MG63 (cell line): Measurements from ENCODE around the gene CEBPE. TPM values are rescaled to one million over a fixed set of nuclear protein-coding genes. Genes with fewer than 3 reads are reported as not detected.

ENCODE experiments used
- DNase-seq: peaks from one replicate; pipeline ENCODE4 v3.0.0-alpha.2; 2020
- H3K27me3 ChIP-seq: fragments of 250-450 bp; sonication (Bioruptor Pico); 2 replicates; pipeline ENCODE4 v1.5.1; 2020; ENCODE audit warnings: mild to moderate bottlenecking, moderate library complexity
- H3K36me3 ChIP-seq: fragments of 250-450 bp; sonication (Bioruptor Pico); 2 replicates; pipeline ENCODE4 v1.5.1; 2020; ENCODE audit warnings: mild to moderate bottlenecking, moderate library complexity
- H3K4me3 ChIP-seq: fragments of 250-450 bp; sonication (Bioruptor Pico); 2 replicates; pipeline ENCODE4 v1.5.1; 2020; ENCODE audit warnings: mild to moderate bottlenecking, moderate library complexity
- H3K9me3 ChIP-seq: fragments of 250-450 bp; sonication (Bioruptor Pico); 2 replicates; pipeline ENCODE4 v1.5.1; 2020; ENCODE audit warnings: mild to moderate bottlenecking, moderate library complexity
- total RNA-seq: library from RNA; depleted of rRNA; stranded (reverse); fragments of >200 nt; shearing (Covaris generic); gene quantifications from 2 replicates; pipeline ENCODE4 v1.2.3, GENCODE V29; 2014; ENCODE audit warnings: low replicate concordance

The CEBPE gene
- total RNA-seq, 1 experiment from 2014 or later = not detected

GRCh38 chr14:23148591-23149249 lies 29.7 kb upstream of the CEBPE start:
- no peaks in the 10 kb centered on the region for H3K36me3 ChIP-seq
- H3K9me3 ChIP-seq = no peaks in the 10 kb centered on the region
- H3K4me3 ChIP-seq = no peak overlapping the region
- no peaks in the 10 kb centered on the region for H3K27me3 ChIP-seq
- DNase-seq = no peak

- DNase-seq = peak; percentile 35
- H3K36me3 ChIP-seq = no peaks in the 10 kb centered on the region
- no peaks in the 10 kb centered on the region for H3K9me3 ChIP-seq
- no peaks in the 10 kb centered on the region for H3K27me3 ChIP-seq
- H3K4me3 ChIP-seq = no peak overlapping the region
Observed at GRCh38 chr14:23147676-23148075, 28.6 kb upstream of the CEBPE start.

- Histone ChIP-seq H3K27me3 (no peaks in the 10 kb centered on the region), H3K36me3 (no peaks in the 10 kb centered on the region), H3K4me3 (no peak overlapping the region), H3K9me3 (no peaks in the 10 kb centered on the region)
- DNase-seq = no peak
Observed at GRCh38 chr14:23146980-23147379, 27.9 kb upstream of the CEBPE start.

- Histone ChIP-seq H3K4me3 (no peak overlapping the region), H3K9me3 (no peaks in the 10 kb centered on the region), H3K27me3 (no peaks in the 10 kb centered on the region), H3K36me3 (no peaks in the 10 kb centered on the region)
- no peak for DNase-seq
Observed at GRCh38 chr14:23146351-23146910, 27.4 kb upstream of the CEBPE start.

- no peaks in the 10 kb centered on the region for H3K9me3 ChIP-seq
- H3K27me3 ChIP-seq = no peaks in the 10 kb centered on the region
- no peak overlapping the region for H3K4me3 ChIP-seq
- H3K36me3 ChIP-seq = no peaks in the 10 kb centered on the region
- DNase-seq = no peak
Observed at GRCh38 chr14:23145794-23146350, 26.8 kb upstream of the CEBPE start.

- Histone ChIP-seq H3K36me3 (no peaks in the 10 kb centered on the region), H3K4me3 (no peak overlapping the region), H3K27me3 (no peaks in the 10 kb centered on the region), H3K9me3 (no peaks in the 10 kb centered on the region)
- no peak for DNase-seq
Observed at GRCh38 chr14:23143911-23144310, 24.9 kb upstream of the CEBPE start.

- H3K4me3 ChIP-seq = no peak overlapping the region
- H3K27me3 ChIP-seq = no peaks in the 10 kb centered on the region
- no peaks in the 10 kb centered on the region for H3K9me3 ChIP-seq
- no peak for DNase-seq
- no peaks in the 10 kb centered on the region for H3K36me3 ChIP-seq
Observed at GRCh38 chr14:23142826-23143225, 23.8 kb upstream of the CEBPE start.

GRCh38 chr14:23141706-23142444 lies 22.8 kb upstream of the CEBPE start:
- H3K36me3 ChIP-seq = no peaks in the 10 kb centered on the region
- H3K9me3 ChIP-seq = no peaks in the 10 kb centered on the region
- H3K4me3 ChIP-seq = no peak overlapping the region
- no peaks in the 10 kb centered on the region for H3K27me3 ChIP-seq
- peak; percentile 64 for DNase-seq

- Histone ChIP-seq H3K36me3 (no peaks in the 10 kb centered on the region), H3K27me3 (no peaks in the 10 kb centered on the region), H3K9me3 (no peaks in the 10 kb centered on the region), H3K4me3 (no peak overlapping the region)
- DNase-seq = no peak
Observed at GRCh38 chr14:23140371-23140770, 21.3 kb upstream of the CEBPE start.

GRCh38 chr14:23139874-23140273 lies 20.8 kb upstream of the CEBPE start:
- Histone ChIP-seq H3K4me3 (no peak overlapping the region), H3K27me3 (no peaks in the 10 kb centered on the region), H3K36me3 (no peaks in the 10 kb centered on the region), H3K9me3 (no peaks in the 10 kb centered on the region)
- DNase-seq = no peak

GRCh38 chr14:23137813-23138535 lies 18.9 kb upstream of the CEBPE start:
- no peaks in the 10 kb centered on the region for H3K27me3 ChIP-seq
- H3K9me3 ChIP-seq = no peaks in the 10 kb centered on the region
- no peak overlapping the region for H3K4me3 ChIP-seq
- H3K36me3 ChIP-seq = no peaks in the 10 kb centered on the region
- no peak for DNase-seq

GRCh38 chr14:23137192-23137812 lies 18.2 kb upstream of the CEBPE start:
- H3K36me3 ChIP-seq = no peaks in the 10 kb centered on the region
- no peaks in the 10 kb centered on the region for H3K9me3 ChIP-seq
- H3K27me3 ChIP-seq = no peaks in the 10 kb centered on the region
- no peak for DNase-seq
- H3K4me3 ChIP-seq = no peak overlapping the region

GRCh38 chr14:23136566-23137133 lies 17.6 kb upstream of the CEBPE start:
- Histone ChIP-seq H3K36me3 (no peaks in the 10 kb centered on the region), H3K9me3 (no peaks in the 10 kb centered on the region)
- no peak for DNase-seq

GRCh38 chr14:23132970-23133369 lies 13.9 kb upstream of the CEBPE start:
- DNase-seq = no peak
- Histone ChIP-seq H3K36me3 (no peaks in the 10 kb centered on the region), H3K9me3 (no peaks in the 10 kb centered on the region), H3K27me3 (no peaks in the 10 kb centered on the region), H3K4me3 (no peak overlapping the region)

More at GRCh38 chr14:23136566-23137133, 17.6 kb upstream of the CEBPE start:
- no peak overlapping the region for H3K4me3 ChIP-seq
- H3K27me3 ChIP-seq = no peaks in the 10 kb centered on the region

- DNase-seq = no peak
- Histone ChIP-seq H3K27me3 (no peaks in the 10 kb centered on the region), H3K9me3 (no peaks in the 10 kb centered on the region), H3K36me3 (no peaks in the 10 kb centered on the region), H3K4me3 (no peak overlapping the region)
Observed at GRCh38 chr14:23131482-23131881, 12.4 kb upstream of the CEBPE start.

- no peak for DNase-seq
- Histone ChIP-seq H3K4me3 (no peak overlapping the region), H3K36me3 (no peaks in the 10 kb centered on the region), H3K27me3 (no peaks in the 10 kb centered on the region), H3K9me3 (no peaks in the 10 kb centered on the region)
Observed at GRCh38 chr14:23130871-23131270, 11.8 kb upstream of the CEBPE start.
